T-helper 9 cell (primary cell): ENCODE measurements around the gene CABP7.

Experiments used
- DNase-seq: peaks from one replicate; pipeline ENCODE4 v3.0.0-alpha.2; 2020

CABP7 gene

DNA sequence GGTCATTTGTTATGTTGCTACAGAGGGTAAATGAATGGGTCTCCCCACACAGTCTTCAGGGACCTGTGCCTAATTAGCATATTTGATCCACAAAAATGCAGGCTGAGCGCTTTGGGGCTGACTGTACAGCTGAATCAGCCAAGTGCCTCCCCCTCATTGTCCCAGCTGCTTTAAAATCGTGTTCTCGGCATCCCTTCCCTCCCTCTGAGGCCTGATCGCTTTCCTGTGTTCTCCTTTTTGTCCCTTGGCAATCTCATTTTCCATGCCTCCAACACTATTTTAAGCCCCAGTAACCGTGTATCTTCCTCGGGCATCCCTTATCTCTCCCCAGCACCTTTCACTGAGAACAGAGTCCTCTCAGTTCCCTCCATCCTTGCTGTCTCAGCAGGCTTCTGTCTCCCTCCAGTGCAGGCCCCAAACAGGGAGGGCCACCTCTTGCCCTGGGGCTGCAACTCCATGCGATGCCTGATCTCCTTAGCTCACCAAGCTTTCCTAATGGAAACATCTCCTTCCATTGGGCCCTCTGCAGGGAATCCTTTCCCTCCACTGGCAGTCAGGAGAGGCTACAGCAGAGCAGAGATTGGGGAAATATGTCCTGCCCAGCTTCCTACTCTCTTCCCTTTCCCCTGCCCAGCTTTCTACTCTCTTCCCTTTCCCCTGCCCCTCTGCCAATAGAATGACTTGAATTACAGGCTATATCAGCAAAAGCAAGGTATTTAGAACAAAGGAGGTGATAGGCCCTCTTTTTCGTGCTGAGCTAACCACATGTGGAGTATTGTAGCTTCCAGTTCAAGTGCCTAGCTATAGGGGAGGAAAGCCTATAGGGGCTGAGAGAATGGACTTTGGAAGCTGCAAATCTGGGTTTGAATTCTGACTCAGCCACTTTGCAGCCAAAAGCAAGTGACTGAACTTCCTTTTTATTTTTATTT lies 61.2 kb downstream of the CABP7 start:
- DNase-seq: no peak
